Liver (tissue), 9 donors: ENCODE results near the gene EIF2B5. TPM values are rescaled to one million over a fixed set of nuclear protein-coding genes. Genes with fewer than 3 reads are reported as not detected.

ENCODE experiments used
- DNase-seq: peaks from one replicate; pipeline ENCODE4 v3.0.0-alpha.2; 2017; ENCODE audit warnings: low spot score
- H3K27ac ChIP-seq, 2 donors: one replicate each; pipeline ENCODE4 v1.7.0; 2013; ENCODE audit warnings: inconsistent platforms in 2 of 2, low read length in 2 of 2, control low read depth in 1 of 2, low read depth in 1 of 2, mild to moderate bottlenecking in 1 of 2
- H3K27me3 ChIP-seq, 4 donors: one replicate each; pipeline versions ENCODE4 v1.6.1 to v1.7.0; 2013; ENCODE audit warnings: low read length in 3 of 4, inconsistent platforms in 1 of 4, mild to moderate bottlenecking in 1 of 4, moderate library complexity in 1 of 4; ENCODE audit not compliant: control insufficient read depth in 4 of 4, insufficient read depth in 4 of 4
- H3K36me3 ChIP-seq, 4 donors: one replicate each; pipeline versions ENCODE4 v1.6.1 to v1.7.0; 2013; ENCODE audit warnings: low read length in 3 of 4, mild to moderate bottlenecking in 3 of 4, low read depth in 1 of 4, moderate library complexity in 1 of 4; ENCODE audit not compliant: control insufficient read depth in 4 of 4, insufficient read depth in 3 of 4
- H3K4me1 ChIP-seq, 4 donors: one replicate each; pipeline versions ENCODE4 v1.6.1 to v1.7.0; 2013; ENCODE audit warnings: low read length in 3 of 4, mild to moderate bottlenecking in 3 of 4, moderate library complexity in 1 of 4; ENCODE audit not compliant: control insufficient read depth in 4 of 4, insufficient read depth in 4 of 4
- H3K4me3 ChIP-seq, 3 donors: one replicate each; pipeline versions ENCODE4 v1.6.1 to v1.7.0; 2013; ENCODE audit warnings: low read length in 3 of 3, control low read depth in 1 of 3, low read depth in 1 of 3, mild to moderate bottlenecking in 1 of 3
- H3K9ac ChIP-seq, 2 donors: one replicate each; pipeline ENCODE4 v1.7.0; 2013; ENCODE audit warnings: low read length in 2 of 2, mild to moderate bottlenecking in 2 of 2, moderate library complexity in 2 of 2, control low read depth in 1 of 2, low read depth in 1 of 2
- H3K9me3 ChIP-seq, 4 donors: one replicate each; pipeline versions ENCODE4 v1.6.1 to v1.7.0; 2013; ENCODE audit warnings: low read length in 3 of 4; ENCODE audit not compliant: control insufficient read depth in 4 of 4
- EGR1 ChIP-seq, 2 donors: IDR thresholded peaks; 2 replicates each; pipeline ENCODE4 v1.6.1; 2016 to 2018; ENCODE audit warnings: antibody characterized with exemption in 2 of 2, low read depth in 2 of 2
- FOXA1 ChIP-seq: IDR thresholded peaks from 2 replicates; pipeline ENCODE4 v1.6.1; 2016; ENCODE audit warnings: antibody characterized with exemption
- FOXA2 ChIP-seq: IDR thresholded peaks from 2 replicates; pipeline ENCODE4 v1.6.1; 2016; ENCODE audit warnings: antibody characterized with exemption
- GABPA ChIP-seq, 2 donors: IDR thresholded peaks in 1 of 2; conservative IDR thresholded peaks in 1 of 2; 2 replicates each; pipeline ENCODE4 v1.6.1; 2016; ENCODE audit warnings: antibody characterized with exemption in 2 of 2, mild to moderate bottlenecking in 1 of 2, moderate library complexity in 1 of 2
- HNF4A ChIP-seq, 2 donors: conservative IDR thresholded peaks; 2 replicates each; pipeline ENCODE4 v1.6.1; 2016; ENCODE audit warnings: antibody characterized with exemption in 2 of 2, mild to moderate bottlenecking in 2 of 2
- HNF4G ChIP-seq: IDR thresholded peaks from 2 replicates; pipeline ENCODE4 v1.6.1; 2016; ENCODE audit warnings: antibody characterized with exemption
- JUND ChIP-seq, 2 donors: IDR thresholded peaks; 2 replicates each; pipeline ENCODE4 v1.6.1; 2016; ENCODE audit warnings: antibody characterized with exemption in 2 of 2
- NR2F2 ChIP-seq: IDR thresholded peaks from 2 replicates; pipeline ENCODE4 v1.6.1; 2016; ENCODE audit warnings: antibody characterized with exemption
- RAD21 ChIP-seq, 2 donors: IDR thresholded peaks; 2 replicates each; pipeline ENCODE4 v1.6.1; 2016; ENCODE audit warnings: antibody characterized with exemption in 2 of 2, mild to moderate bottlenecking in 2 of 2
- RXRA ChIP-seq, 2 donors: IDR thresholded peaks; 2 replicates each; pipeline ENCODE4 v1.6.1; 2017 to 2018; ENCODE audit warnings: antibody characterized with exemption in 2 of 2, mild to moderate bottlenecking in 1 of 2
- SP1 ChIP-seq: IDR thresholded peaks from 2 replicates; pipeline ENCODE4 v1.6.1; 2018; ENCODE audit warnings: antibody characterized with exemption, mild to moderate bottlenecking
- TAF1 ChIP-seq: conservative IDR thresholded peaks from 2 replicates; pipeline ENCODE4 v1.6.1; 2016; ENCODE audit warnings: antibody characterized with exemption, mild to moderate bottlenecking
- YY1 ChIP-seq: IDR thresholded peaks from 2 replicates; pipeline ENCODE4 v1.6.1; 2016; ENCODE audit warnings: antibody characterized with exemption, mild to moderate bottlenecking
- WGBS: extraction: QIAGEN DNeasy Blood & Tissue Kit; methylation state at CpG from one replicate; pipeline ENCODE4 v1.1.7; 2013; 5-methylcytosine and 5-hydroxymethylcytosine counted together
- polyA plus RNA-seq, 2 donors: library from polyadenylated mRNA; stranded (reverse) in 1 of 2; unstranded in 1 of 2; fragments of 200-250 nt in 1 of 2; fragments of >200 nt in 1 of 2; fragmentation: Nextera tagmentation in 1 of 2; extraction: Ambion mirVana in 1 of 2; gene quantifications; one replicate each; pipeline versions ENCODE4 v1.2.1 to v1.2.3, GENCODE V29; 2013 to 2015
- total RNA-seq, 2 donors: library from RNA; depleted of rRNA; stranded (reverse); fragments of >200 nt; gene quantifications; one replicate each; pipeline ENCODE4 v1.2.3, GENCODE V29; 2014
- TF ChIP-seq, protein P1 (sequence below): IDR thresholded peaks from 2 replicates; pipeline ENCODE4 v1.6.1; 2016; ENCODE audit warnings: antibody characterized with exemption, mild to moderate bottlenecking
- TF ChIP-seq, protein P2 (sequence below): IDR thresholded peaks from 2 replicates; pipeline ENCODE4 v1.6.1; 2016; ENCODE audit warnings: antibody characterized with exemption
- TF ChIP-seq, protein P3 (sequence below): IDR thresholded peaks from 2 replicates; pipeline ENCODE4 v1.6.1; 2016; ENCODE audit warnings: antibody characterized with exemption
- TF ChIP-seq, protein P4 (sequence below): IDR thresholded peaks from 2 replicates; pipeline ENCODE4 v1.6.1; 2016; ENCODE audit warnings: antibody characterized with exemption
- TF ChIP-seq, protein P5 (sequence below): fragments of 150-350 bp; IDR thresholded peaks from 2 replicates; pipeline ENCODE4 v1.5.1; 2017; ENCODE audit warnings: improper control_type of control experiment, low read depth, low read length; ENCODE audit not compliant: missing input control
- donor health status: healthy.
- donor health status: healthy.
- donor health status: healthy.
- donor health status: healthy.
- donor health status: healthy.

Gene EIF2B5
- total and polyA plus RNA-seq, 4 donors = 19.0 to 34.3 (median 24.4) TPM

DNA sequence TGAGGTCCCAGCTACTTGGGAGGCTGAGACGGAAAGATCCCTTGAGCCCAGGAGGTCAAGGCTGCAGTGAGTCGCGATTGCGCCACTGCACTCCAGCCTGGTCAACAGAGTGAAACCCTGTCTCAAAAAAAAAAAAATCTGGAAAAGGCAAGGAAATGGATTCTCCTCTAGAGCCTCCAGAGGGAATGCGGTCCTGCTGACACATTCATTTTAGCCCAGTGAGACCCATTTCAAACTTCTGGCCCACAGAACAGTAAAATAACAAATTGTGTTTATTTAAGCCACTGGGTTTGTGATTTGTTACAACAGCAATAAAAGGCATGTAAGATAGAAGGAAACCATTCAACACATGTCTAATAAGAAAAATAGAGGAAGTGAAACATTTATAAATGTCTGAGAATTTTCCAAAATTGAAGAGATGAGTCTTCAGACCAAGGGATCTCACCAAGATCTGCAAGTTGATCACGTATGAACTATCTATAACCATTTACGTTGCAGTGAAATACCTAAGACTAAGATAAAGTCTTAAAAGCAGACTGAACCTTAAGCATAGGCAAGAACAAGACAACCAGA, 38.3 kb upstream of the EIF2B5 start, which contains the start of gene HTR3E:
Gene HTR3E (plus strand): TSS at position 254 of the 573 bp plus-strand sequence. CDS start 466 bp downstream, outside the sequence.
- no peak within 1 kb of the TSS for H3K4me3 ChIP-seq
- no peaks in the 10 kb centered on the region for H3K27me3 ChIP-seq
- H3K9ac ChIP-seq = no peak within 1 kb of the TSS
- no peaks in the 10 kb centered on the region for H3K36me3 ChIP-seq
- no peak within 1 kb of the TSS for H3K27ac ChIP-seq
- no peak for DNase-seq
- H3K9me3 ChIP-seq = peaks cover 0 to 8% (median 4%) of the 10 kb centered on the region in 4 donors
- no peaks in the 10 kb centered on the region for H3K4me1 ChIP-seq
- TF ChIP-seq SP1 = no peak
- TF ChIP-seq YY1 = no peak
- TF ChIP-seq, protein P1, sequence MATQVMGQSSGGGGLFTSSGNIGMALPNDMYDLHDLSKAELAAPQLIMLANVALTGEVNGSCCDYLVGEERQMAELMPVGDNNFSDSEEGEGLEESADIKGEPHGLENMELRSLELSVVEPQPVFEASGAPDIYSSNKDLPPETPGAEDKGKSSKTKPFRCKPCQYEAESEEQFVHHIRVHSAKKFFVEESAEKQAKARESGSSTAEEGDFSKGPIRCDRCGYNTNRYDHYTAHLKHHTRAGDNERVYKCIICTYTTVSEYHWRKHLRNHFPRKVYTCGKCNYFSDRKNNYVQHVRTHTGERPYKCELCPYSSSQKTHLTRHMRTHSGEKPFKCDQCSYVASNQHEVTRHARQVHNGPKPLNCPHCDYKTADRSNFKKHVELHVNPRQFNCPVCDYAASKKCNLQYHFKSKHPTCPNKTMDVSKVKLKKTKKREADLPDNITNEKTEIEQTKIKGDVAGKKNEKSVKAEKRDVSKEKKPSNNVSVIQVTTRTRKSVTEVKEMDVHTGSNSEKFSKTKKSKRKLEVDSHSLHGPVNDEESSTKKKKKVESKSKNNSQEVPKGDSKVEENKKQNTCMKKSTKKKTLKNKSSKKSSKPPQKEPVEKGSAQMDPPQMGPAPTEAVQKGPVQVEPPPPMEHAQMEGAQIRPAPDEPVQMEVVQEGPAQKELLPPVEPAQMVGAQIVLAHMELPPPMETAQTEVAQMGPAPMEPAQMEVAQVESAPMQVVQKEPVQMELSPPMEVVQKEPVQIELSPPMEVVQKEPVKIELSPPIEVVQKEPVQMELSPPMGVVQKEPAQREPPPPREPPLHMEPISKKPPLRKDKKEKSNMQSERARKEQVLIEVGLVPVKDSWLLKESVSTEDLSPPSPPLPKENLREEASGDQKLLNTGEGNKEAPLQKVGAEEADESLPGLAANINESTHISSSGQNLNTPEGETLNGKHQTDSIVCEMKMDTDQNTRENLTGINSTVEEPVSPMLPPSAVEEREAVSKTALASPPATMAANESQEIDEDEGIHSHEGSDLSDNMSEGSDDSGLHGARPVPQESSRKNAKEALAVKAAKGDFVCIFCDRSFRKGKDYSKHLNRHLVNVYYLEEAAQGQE = no peak
- TF ChIP-seq, protein P2, sequence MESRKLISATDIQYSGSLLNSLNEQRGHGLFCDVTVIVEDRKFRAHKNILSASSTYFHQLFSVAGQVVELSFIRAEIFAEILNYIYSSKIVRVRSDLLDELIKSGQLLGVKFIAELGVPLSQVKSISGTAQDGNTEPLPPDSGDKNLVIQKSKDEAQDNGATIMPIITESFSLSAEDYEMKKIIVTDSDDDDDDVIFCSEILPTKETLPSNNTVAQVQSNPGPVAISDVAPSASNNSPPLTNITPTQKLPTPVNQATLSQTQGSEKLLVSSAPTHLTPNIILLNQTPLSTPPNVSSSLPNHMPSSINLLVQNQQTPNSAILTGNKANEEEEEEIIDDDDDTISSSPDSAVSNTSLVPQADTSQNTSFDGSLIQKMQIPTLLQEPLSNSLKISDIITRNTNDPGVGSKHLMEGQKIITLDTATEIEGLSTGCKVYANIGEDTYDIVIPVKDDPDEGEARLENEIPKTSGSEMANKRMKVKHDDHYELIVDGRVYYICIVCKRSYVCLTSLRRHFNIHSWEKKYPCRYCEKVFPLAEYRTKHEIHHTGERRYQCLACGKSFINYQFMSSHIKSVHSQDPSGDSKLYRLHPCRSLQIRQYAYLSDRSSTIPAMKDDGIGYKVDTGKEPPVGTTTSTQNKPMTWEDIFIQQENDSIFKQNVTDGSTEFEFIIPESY = no peak
- TF ChIP-seq GABPA (IDR thresholded peaks at IDR 0.05 in 1 of 2, conservative IDR thresholded peaks at IDR 0.05 in 1 of 2) = no peak
- TF ChIP-seq, protein P3, sequence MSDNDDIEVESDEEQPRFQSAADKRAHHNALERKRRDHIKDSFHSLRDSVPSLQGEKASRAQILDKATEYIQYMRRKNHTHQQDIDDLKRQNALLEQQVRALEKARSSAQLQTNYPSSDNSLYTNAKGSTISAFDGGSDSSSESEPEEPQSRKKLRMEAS = no peak
- no peak for TF ChIP-seq TAF1
- TF ChIP-seq FOXA1 = no peak
- TF ChIP-seq HNF4A (conservative IDR thresholded peaks at IDR 0.05) = no peak
- TF ChIP-seq, protein P4, sequence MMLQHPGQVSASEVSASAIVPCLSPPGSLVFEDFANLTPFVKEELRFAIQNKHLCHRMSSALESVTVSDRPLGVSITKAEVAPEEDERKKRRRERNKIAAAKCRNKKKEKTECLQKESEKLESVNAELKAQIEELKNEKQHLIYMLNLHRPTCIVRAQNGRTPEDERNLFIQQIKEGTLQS = no peak
- TF ChIP-seq HNF4G = no peak
- TF ChIP-seq RXRA (IDR thresholded peaks at IDR 0.05) = no peak
- TF ChIP-seq, protein P5, sequence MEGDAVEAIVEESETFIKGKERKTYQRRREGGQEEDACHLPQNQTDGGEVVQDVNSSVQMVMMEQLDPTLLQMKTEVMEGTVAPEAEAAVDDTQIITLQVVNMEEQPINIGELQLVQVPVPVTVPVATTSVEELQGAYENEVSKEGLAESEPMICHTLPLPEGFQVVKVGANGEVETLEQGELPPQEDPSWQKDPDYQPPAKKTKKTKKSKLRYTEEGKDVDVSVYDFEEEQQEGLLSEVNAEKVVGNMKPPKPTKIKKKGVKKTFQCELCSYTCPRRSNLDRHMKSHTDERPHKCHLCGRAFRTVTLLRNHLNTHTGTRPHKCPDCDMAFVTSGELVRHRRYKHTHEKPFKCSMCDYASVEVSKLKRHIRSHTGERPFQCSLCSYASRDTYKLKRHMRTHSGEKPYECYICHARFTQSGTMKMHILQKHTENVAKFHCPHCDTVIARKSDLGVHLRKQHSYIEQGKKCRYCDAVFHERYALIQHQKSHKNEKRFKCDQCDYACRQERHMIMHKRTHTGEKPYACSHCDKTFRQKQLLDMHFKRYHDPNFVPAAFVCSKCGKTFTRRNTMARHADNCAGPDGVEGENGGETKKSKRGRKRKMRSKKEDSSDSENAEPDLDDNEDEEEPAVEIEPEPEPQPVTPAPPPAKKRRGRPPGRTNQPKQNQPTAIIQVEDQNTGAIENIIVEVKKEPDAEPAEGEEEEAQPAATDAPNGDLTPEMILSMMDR = no peak
- no peak for TF ChIP-seq RAD21 (IDR thresholded peaks at IDR 0.05)
- TF ChIP-seq EGR1 (IDR thresholded peaks at IDR 0.05; ENCODE audit: low read depth in 2 of 2) = no peak
- no peak for TF ChIP-seq FOXA2
- no peak for TF ChIP-seq JUND (IDR thresholded peaks at IDR 0.05)
- TF ChIP-seq NR2F2 = no peak
- WGBS = 89% methylated on average over 7 of the region's 7 CpGs
